IMR-90 (cell line): ENCODE measurements around the gene C3orf52. TPM values are rescaled to one million over a fixed set of nuclear protein-coding genes. Genes with fewer than 3 reads are reported as not detected.

ENCODE experiments used
- ATAC-seq: fragments of 200-7000 bp; cut with Tn5 transposase; 2 replicates; pipeline ENCODE4 v1.9.1; 2020; ENCODE audit warnings: low read depth, mild to moderate bottlenecking, moderate library complexity
- BruUV-seq: library from RNA; stranded (reverse); fragments of 400-500 nt; replicated peaks from 2 replicates; lab custom pipeline; 2021; lab: Mats Ljungman, UMichigan
- CTCF ChIA-PET: fragments of 300-600 bp; formaldehyde crosslinking; extraction: SDS; loops from one replicate; lab custom pipeline; 2021; ENCODE audit warnings: antibody characterized with exemption; lab: Yijun Ruan, JAX
- POLR2A ChIA-PET: fragments of 300-600 bp; sonication (Branson Sonifier 250); formaldehyde crosslinking; loops from one replicate; lab custom pipeline; 2022; ENCODE audit warnings: antibody characterized with exemption; ENCODE audit not compliant: unreplicated experiment; lab: Charles Lee
- DNase-seq: peaks from one replicate; pipeline ENCODE4 v3.0.0; 2013
- H2AFZ ChIP-seq: replicated peaks from 2 replicates; pipeline ENCODE3; 2013; ENCODE audit warnings: low read length, mild to moderate bottlenecking; ENCODE audit not compliant: poor library complexity
- H2AK5ac ChIP-seq: 2 replicates; pipeline ENCODE4 v1.6.1; 2013; ENCODE audit warnings: low read depth, low read length, inconsistent platforms
- H2AK9ac ChIP-seq: replicated peaks from 2 replicates; pipeline ENCODE3; 2013; ENCODE audit warnings: mild to moderate bottlenecking, low read depth, low read length, moderate library complexity; ENCODE audit not compliant: poor library complexity
- H2BK120ac ChIP-seq: 2 replicates; pipeline ENCODE4 v1.6.1; 2013; ENCODE audit warnings: low read depth, low read length, inconsistent platforms
- H2BK15ac ChIP-seq: 3 replicates; pipeline ENCODE4 v1.6.1; 2013; ENCODE audit warnings: low read depth, low read length, inconsistent platforms
- H2BK20ac ChIP-seq: 2 replicates; pipeline ENCODE4 v1.6.1; 2013; ENCODE audit warnings: low read depth, mild to moderate bottlenecking, inconsistent platforms, low read length, moderate library complexity
- H2BK5ac ChIP-seq: 2 replicates; pipeline ENCODE4 v1.6.1; 2013; ENCODE audit warnings: mild to moderate bottlenecking, low read depth, low read length, inconsistent platforms; ENCODE audit not compliant: poor library complexity, severe bottlenecking
- H3K14ac ChIP-seq: replicated peaks from 2 replicates; pipeline ENCODE4 v1.6.1; 2013; ENCODE audit warnings: low read depth, low read length, inconsistent platforms
- H3K18ac ChIP-seq: 2 replicates; pipeline ENCODE4 v1.6.1; 2013; ENCODE audit warnings: low read depth, low read length, control low read depth
- H3K23ac ChIP-seq: 2 replicates; pipeline ENCODE4 v1.6.1; 2013; ENCODE audit warnings: low read depth, low read length, inconsistent platforms
- H3K27ac ChIP-seq: 2 replicates; pipeline ENCODE4 v1.5.1; 2013; ENCODE audit warnings: mild to moderate bottlenecking, control low read depth, low read length; ENCODE audit not compliant: insufficient read depth
- H3K27me3 ChIP-seq: 2 replicates; pipeline ENCODE4 v1.6.1; 2013; ENCODE audit warnings: low read length; ENCODE audit not compliant: control insufficient read depth, insufficient read depth
- H3K36me3 ChIP-seq: 2 replicates; pipeline ENCODE4 v1.6.1; 2013; ENCODE audit warnings: low read length, mixed read lengths; ENCODE audit not compliant: control insufficient read depth, insufficient read depth
- H3K4ac ChIP-seq: 2 replicates; pipeline ENCODE4 v1.6.1; 2013; ENCODE audit warnings: low read depth, low read length, inconsistent platforms
- H3K4me1 ChIP-seq: 2 replicates; pipeline ENCODE4 v1.6.1; 2013; ENCODE audit warnings: low read length, mixed read lengths; ENCODE audit not compliant: control insufficient read depth, insufficient read depth
- H3K4me2 ChIP-seq: 2 replicates; pipeline ENCODE4 v1.6.1; 2013; ENCODE audit warnings: low read depth, mild to moderate bottlenecking, control low read depth, low read length, moderate library complexity
- H3K4me3 ChIP-seq: 2 replicates; pipeline ENCODE4 v1.5.1; 2013; ENCODE audit warnings: low read depth, mild to moderate bottlenecking, control low read depth, low read length, moderate library complexity; ENCODE audit not compliant: insufficient read depth
- H3K56ac ChIP-seq: 2 replicates; pipeline ENCODE4 v1.6.1; 2013; ENCODE audit warnings: low read length, inconsistent platforms; ENCODE audit not compliant: insufficient read depth; ENCODE audit errors: extremely low read depth
- H3K79me1 ChIP-seq, 2 experiments: 2 replicates each; pipeline ENCODE4 v1.6.1; 2013; ENCODE audit warnings: low read length in 2 of 2, inconsistent platforms in 1 of 2, low read depth in 1 of 2
- H3K9ac ChIP-seq: 2 replicates; pipeline ENCODE4 v1.6.1; 2013; ENCODE audit warnings: low read depth, low read length, control low read depth
- H3K9me1 ChIP-seq: 2 replicates; pipeline ENCODE4 v1.6.1; 2013; ENCODE audit warnings: low read length, inconsistent platforms; ENCODE audit not compliant: insufficient read depth
- H3K9me3 ChIP-seq: 2 replicates; pipeline ENCODE4 v1.6.1; 2013; ENCODE audit warnings: low read length; ENCODE audit not compliant: control insufficient read depth, insufficient read depth
- H4K20me1 ChIP-seq: 2 replicates; pipeline ENCODE4 v1.6.1; 2013; ENCODE audit warnings: low read length, inconsistent platforms; ENCODE audit not compliant: insufficient read depth
- H4K5ac ChIP-seq: 2 replicates; pipeline ENCODE4 v1.6.1; 2013; ENCODE audit warnings: mild to moderate bottlenecking, low read depth, low read length, control low read depth
- H4K8ac ChIP-seq, 2 experiments: 2 replicates each; pipeline ENCODE4 v1.6.1; 2013; ENCODE audit warnings: low read depth in 2 of 2, low read length in 2 of 2, control low read depth in 1 of 2, inconsistent platforms in 1 of 2
- H4K91ac ChIP-seq: 2 replicates; pipeline ENCODE4 v1.6.1; 2013; ENCODE audit warnings: low read depth, low read length, inconsistent platforms; ENCODE audit not compliant: insufficient read depth
- MAZ ChIP-seq: IDR thresholded peaks from 2 replicates; pipeline ENCODE4 v1.6.1; 2012; ENCODE audit warnings: low read depth, mild to moderate bottlenecking, low read length, improper control_type of control experiment, moderate library complexity, borderline replicate concordance
- NFE2L2 ChIP-seq: fragments of 150-350 bp; IDR thresholded peaks from 2 replicates; pipeline ENCODE4 v1.6.1; 2016; ENCODE audit warnings: low read depth, mild to moderate bottlenecking, low read length
- SMC3 ChIP-seq: fragments of 150-350 bp; IDR thresholded peaks from 2 replicates; pipeline ENCODE4 v1.6.1; 2016; ENCODE audit warnings: low read depth, mild to moderate bottlenecking, antibody characterized with exemption, low read length, moderate library complexity
- WGBS, 2 experiments: methylation state at CpG; one replicate each; pipeline versions ENCODE4 v1.1.5 to v1.1.7; 2013; ENCODE audit warnings: missing lambda C conversion rate in 2 of 2; ENCODE audit not compliant: insufficient read length in 1 of 2; ENCODE audit errors: extremely low coverage in 2 of 2; 5-methylcytosine and 5-hydroxymethylcytosine counted together
- dilution Hi-C: fragments of 300-500 bp; cut with HindIII; formaldehyde crosslinking; loops from one replicate; pipeline ENCODE4 v1.14.3; 2018; ENCODE audit warnings: low sequenced_read_pairs; ENCODE audit not compliant: unreplicated experiment
- in situ Hi-C: fragments of 300-500 bp; cut with MboI; formaldehyde crosslinking; loops from 3 replicates; pipeline ENCODE4 v1.14.3; 2019; ENCODE audit warnings: low sequenced_read_pairs, inconsistent platforms, mixed read lengths
- intact Hi-C: fragments of 100-400 bp; cut with micrococcal nuclease; formaldehyde crosslinking; loops from 2 replicates; pipeline ENCODE4 v1.10.0; 2022
- polyA plus RNA-seq, 3 experiments: library from polyadenylated mRNA; depleted of rRNA; stranded (reverse); fragments of >200 nt; gene quantifications; 2 replicates each; pipeline ENCODE4 v1.2.3, GENCODE V29; 2012; ENCODE audit warnings: low replicate concordance in 1 of 3
- total RNA-seq: library from RNA; depleted of rRNA; stranded (reverse); fragments of >200 nt; gene quantifications from 2 replicates; pipeline ENCODE4 v1.2.3, GENCODE V29; 2012
- TF ChIP-seq, protein P1 (sequence below): fragments of 150-350 bp; IDR thresholded peaks from 2 replicates; pipeline ENCODE4 v1.6.1; 2016; ENCODE audit warnings: low read depth, mild to moderate bottlenecking, low read length, moderate library complexity, borderline replicate concordance

C3orf52 gene
- total and polyA plus RNA-seq, 2 of the 4 experiments (the other 2 are of a cell fraction) = 7.5 to 12.5 TPM

DNA sequence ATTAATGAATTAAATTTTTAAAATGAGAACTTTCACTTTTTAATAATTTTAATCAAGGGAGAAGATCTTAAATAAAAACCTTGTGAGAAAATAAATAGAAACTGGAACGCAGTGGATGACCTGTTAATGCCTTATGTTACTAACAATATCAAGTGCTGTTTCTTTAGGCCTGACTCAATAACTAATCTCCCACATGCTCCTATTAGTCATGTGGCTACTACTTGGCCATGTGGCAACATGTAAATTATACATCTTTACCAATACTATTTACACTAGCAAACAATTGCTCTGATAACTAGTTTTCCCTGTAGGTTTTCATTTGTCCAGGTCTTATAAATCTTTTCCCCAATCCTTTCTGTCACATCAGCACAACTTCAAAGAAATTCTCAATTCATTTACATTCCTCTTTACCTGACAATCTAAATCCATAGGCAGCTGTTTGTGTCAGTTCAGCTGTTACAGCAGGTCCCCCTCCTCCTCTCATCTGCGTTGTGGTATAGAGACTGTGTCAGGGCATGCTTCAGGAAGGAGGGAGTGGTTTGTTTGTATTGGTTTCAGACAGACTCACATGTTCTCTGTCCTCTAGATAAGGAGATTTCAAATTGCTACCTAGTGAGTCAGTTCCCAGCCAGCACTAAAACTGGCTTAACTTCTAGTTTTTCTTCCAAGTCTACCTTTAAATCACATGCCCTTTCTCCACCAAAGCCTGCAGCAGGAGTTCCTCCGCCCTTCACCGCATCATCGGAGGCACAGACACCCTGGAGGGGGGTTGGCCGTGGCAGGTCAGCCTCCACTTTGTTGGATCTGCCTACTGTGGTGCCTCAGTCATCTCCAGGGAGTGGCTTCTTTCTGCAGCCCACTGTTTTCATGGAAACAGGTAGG is 11.3 kb upstream of the C3orf52 start (continued):
- TF ChIP-seq SMC3 (no peak), MAZ (no peak)

DNA sequence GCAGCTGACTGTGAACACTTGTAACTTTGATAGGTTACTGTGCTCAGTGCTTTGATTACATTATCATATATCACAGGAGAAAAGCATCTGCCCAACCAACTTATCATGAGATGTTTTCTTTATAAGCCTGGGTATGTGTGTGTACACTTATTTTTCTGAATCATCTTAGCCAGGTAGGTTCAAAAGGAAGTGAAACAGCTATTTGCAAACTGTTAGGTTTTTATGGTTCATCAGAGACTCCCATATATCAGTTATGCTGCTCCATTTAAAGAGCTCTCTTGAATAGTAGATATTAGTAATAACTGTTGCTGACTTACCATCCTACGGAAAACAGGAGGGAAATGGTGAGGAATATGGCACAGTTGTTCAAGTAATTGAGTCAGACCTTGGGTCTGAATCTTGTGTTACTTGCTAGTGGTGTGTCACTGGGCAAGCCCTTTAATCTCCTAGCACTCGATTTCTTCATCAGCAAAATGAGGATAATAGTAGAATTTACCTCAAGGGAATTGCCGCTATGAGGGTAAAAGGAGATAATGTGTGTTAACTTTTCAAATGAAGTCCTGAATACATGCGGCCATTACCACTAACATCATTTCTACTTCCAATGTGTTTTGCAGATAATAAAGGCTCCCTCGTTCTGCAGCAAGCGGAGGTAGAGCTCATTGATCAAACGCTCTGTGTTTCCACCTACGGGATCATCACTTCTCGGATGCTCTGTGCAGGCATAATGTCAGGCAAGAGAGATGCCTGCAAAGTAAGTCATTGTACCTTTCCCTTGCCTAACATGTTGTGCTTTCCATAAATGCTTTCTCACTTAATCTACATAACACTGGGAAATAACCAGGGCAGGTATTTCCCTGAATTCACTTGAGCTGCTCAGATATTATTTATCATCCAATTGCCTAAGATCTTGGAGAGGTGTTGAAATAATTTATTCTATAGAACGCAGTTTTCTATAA is 7.8 kb upstream of the C3orf52 start:
- intact Hi-C loops (no loop called here), in situ Hi-C loops (no loop called here), dilution Hi-C loops (no loop called here)
- no peak overlapping the region for H3K56ac ChIP-seq
- no peak overlapping the region for H2AFZ ChIP-seq
- H2BK120ac ChIP-seq = no peak overlapping the region
- no peak overlapping the region for H3K27ac ChIP-seq
- ChIA-PET CTCF (interaction anchor here (0.9 to 1.2 kb wide), 2 partner anchors 9 to 89 kb away, joined by 3 to 4 read pairs; no protein-coding TSS in a partner anchor), POLR2A (no interaction called here)
- peaks cover 1% of the 10 kb centered on the region; the same call in 1 of the 2 replicates for H3K27me3 ChIP-seq
- H3K9ac ChIP-seq = no peak overlapping the region
- no peak overlapping the region for H2AK9ac ChIP-seq
- BruUV-seq = no TSS peak
- H4K91ac ChIP-seq = no peak overlapping the region
- H2BK15ac ChIP-seq = no peak overlapping the region
- no peaks in the 10 kb centered on the region for H3K9me3 ChIP-seq
- H3K79me1 ChIP-seq = no peaks in the 10 kb centered on the region
- H3K4ac ChIP-seq = no peak overlapping the region
- no peak overlapping the region for H3K14ac ChIP-seq
- no peak overlapping the region for H4K8ac ChIP-seq
- no peak overlapping the region for H3K23ac ChIP-seq
- H2AK5ac ChIP-seq = no peak overlapping the region
- H3K9me1 ChIP-seq = peaks cover 6% of the 10 kb centered on the region
- DNase-seq (no peak), ATAC-seq (no peak)
- no peak overlapping the region for H2BK20ac ChIP-seq
- no peak overlapping the region for H3K4me3 ChIP-seq
- no peaks in the 10 kb centered on the region for H3K36me3 ChIP-seq
- 100% methylated on average over 2 of the region's 10 CpGs; no CpG with 5 or more reads in 1 of the 2 experiments for WGBS, 2 experiments
- TF ChIP-seq, protein P1, sequence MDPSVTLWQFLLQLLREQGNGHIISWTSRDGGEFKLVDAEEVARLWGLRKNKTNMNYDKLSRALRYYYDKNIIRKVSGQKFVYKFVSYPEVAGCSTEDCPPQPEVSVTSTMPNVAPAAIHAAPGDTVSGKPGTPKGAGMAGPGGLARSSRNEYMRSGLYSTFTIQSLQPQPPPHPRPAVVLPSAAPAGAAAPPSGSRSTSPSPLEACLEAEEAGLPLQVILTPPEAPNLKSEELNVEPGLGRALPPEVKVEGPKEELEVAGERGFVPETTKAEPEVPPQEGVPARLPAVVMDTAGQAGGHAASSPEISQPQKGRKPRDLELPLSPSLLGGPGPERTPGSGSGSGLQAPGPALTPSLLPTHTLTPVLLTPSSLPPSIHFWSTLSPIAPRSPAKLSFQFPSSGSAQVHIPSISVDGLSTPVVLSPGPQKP = no peak
- TF ChIP-seq NFE2L2 (no peak), MAZ (no peak)
- H4K20me1 ChIP-seq = no peaks in the 10 kb centered on the region
- H4K5ac ChIP-seq = no peak overlapping the region
- H2BK5ac ChIP-seq = no peak overlapping the region
- no peak overlapping the region; the same call in 1 of the 2 replicates for H3K18ac ChIP-seq
- peaks cover 10% of the 10 kb centered on the region for H3K4me1 ChIP-seq
- H3K4me2 ChIP-seq = no peak overlapping the region
